Adrenal gland (tissue), 12 donors: Measurements from ENCODE around the gene LIMA1. TPM values are rescaled to one million over a fixed set of nuclear protein-coding genes. Genes with fewer than 3 reads are reported as not detected.

Experiments used
- DNase-seq, 7 donors: peaks; one replicate each; pipeline ENCODE4 v3.0.0-alpha.2; 2019 to 2020
- H3K27ac ChIP-seq, 5 donors: fragments of 200-600 bp; sonication (generic) in 4 of 5; 1 replicate in 3 of 5; 2 replicates in 2 of 5; pipeline versions ENCODE4 v1.5.1 to v1.8.0; 2016 to 2020; ENCODE audit warnings: mild to moderate bottlenecking in 1 of 5
- H3K27me3 ChIP-seq: fragments of 200-600 bp; 2 replicates; pipeline ENCODE4 v1.8.0; 2021
- H3K36me3 ChIP-seq, 2 donors: fragments of 200-600 bp; replicated peaks in 1 of 2; 1 replicate in 1 of 2; 2 replicates in 1 of 2; pipeline versions ENCODE4 v1.5.1 to v1.8.0; 2018 to 2022
- H3K4me1 ChIP-seq, 2 donors: fragments of 200-600 bp; replicated peaks in 1 of 2; 1 replicate in 1 of 2; 2 replicates in 1 of 2; pipeline versions ENCODE4 v1.5.1 to v1.8.0; 2018 to 2021
- H3K4me3 ChIP-seq, 4 donors: fragments of 200-600 bp; sonication (generic) in 3 of 4; one replicate each; pipeline ENCODE4 v1.5.1; 2016 to 2018
- H3K9me3 ChIP-seq, 3 donors: fragments of 200-600 bp; sonication (generic) in 1 of 3; replicated peaks in 1 of 3; 1 replicate in 2 of 3; 2 replicates in 1 of 3; pipeline versions ENCODE4 v1.5.1 to v1.8.0; 2016 to 2021
- POLR2A ChIP-seq, 2 donors: fragments of 450-650 bp; IDR thresholded peaks; one replicate each; pipeline ENCODE4 v1.6.1; 2017; ENCODE audit warnings: antibody characterized with exemption in 2 of 2, mild to moderate bottlenecking in 2 of 2, moderate library complexity in 1 of 2
- WGBS, 4 donors: extraction: QIAGEN DNeasy Blood & Tissue Kit in 2 of 4; methylation state at CpG; one replicate each; pipeline versions ENCODE4 v1.1.5 to v1.1.7; 2013 to 2017; 5-methylcytosine and 5-hydroxymethylcytosine counted together
- intact Hi-C, 2 donors: fragments of 100-400 bp; cut with DNase I; formaldehyde crosslinking; loops; one replicate each; pipeline versions ENCODE4 v1.14.1 to v1.15.0; 2022 to 2023
- polyA plus RNA-seq, 3 donors: library from polyadenylated mRNA; stranded (reverse); fragments of 200-250 nt in 2 of 3; fragments of 350-450 nt in 1 of 3; fragmentation: Illumina TruSeq in 1 of 3; extraction: RNeasy Lipid Tissue Mini Kit (QIAGEN cat#74804) in 1 of 3; gene quantifications; one replicate each; pipeline ENCODE4 v1.2.3, GENCODE V29; 2013 to 2014
- total RNA-seq, 9 donors: library from RNA; depleted of rRNA in 4 of 9; stranded (reverse); fragments of >200 nt in 4 of 9; fragments of 120-200 nt in 1 of 9; fragmentation: NEBNext Ultra II Directional in 1 of 9; extraction: Animal tissue kit (Norgen Biotek cat#: 25700) in 1 of 9; gene quantifications; one replicate each; pipeline versions ENCODE4 v1.1.0 to v1.2.4, GENCODE V29; 2013 to 2023
- TF ChIP-seq, protein P1 (sequence below), 6 experiments: fragments of 450-650 bp in 4 of 6; fragments of 200-600 bp in 2 of 6; sonication (generic) in 1 of 6; IDR thresholded peaks; 1 replicate in 5 of 6; 2 replicates in 1 of 6; pipeline versions ENCODE4 v1.5.1 to v1.8.0; 2016 to 2021; ENCODE audit warnings: antibody characterized with exemption in 6 of 6, mild to moderate bottlenecking in 2 of 6, moderate library complexity in 1 of 6
- donor health status: healthy with polysubstance abuse.
- donor health status: Bipolar disorder and iron deficiency.
- donor health status: DM: yes; HTN: yes; CAD: no.
- donor health status: DM: no; HTN: no; CAD: no.
- donor health status: DM: no; HTN: no; CAD: no.
- donor health status: DM: yes; HTN: yes; CAD: no.

LIMA1 gene
- total and polyA plus RNA-seq, 12 donors: 44.3 to 134 (median 83.6) TPM

- peaks cover 0 to 21% of the 10 kb centered on the region in 2 donors for H3K36me3 ChIP-seq
- no peaks in the 10 kb centered on the region for H3K27me3 ChIP-seq
- 71 to 80% (median 75%) methylated on average over 4 of the region's 4 CpGs for WGBS, 4 donors
- no peaks in the 10 kb centered on the region for H3K9me3 ChIP-seq
- no peak for DNase-seq
- peak overlapping the region in 2 of 5 donors; percentile 2 to 30 for H3K27ac ChIP-seq
- peaks cover 0 to 9% of the 10 kb centered on the region in 2 donors for H3K4me1 ChIP-seq
- intact Hi-C loops: loop anchor here in 1 of 2 donors (10.0 kb wide), 1 partner anchor 126 kb away; no protein-coding TSS in a partner anchor
- TF ChIP-seq POLR2A (IDR thresholded peaks at IDR 0.05): no peak
- TF ChIP-seq, protein P1, sequence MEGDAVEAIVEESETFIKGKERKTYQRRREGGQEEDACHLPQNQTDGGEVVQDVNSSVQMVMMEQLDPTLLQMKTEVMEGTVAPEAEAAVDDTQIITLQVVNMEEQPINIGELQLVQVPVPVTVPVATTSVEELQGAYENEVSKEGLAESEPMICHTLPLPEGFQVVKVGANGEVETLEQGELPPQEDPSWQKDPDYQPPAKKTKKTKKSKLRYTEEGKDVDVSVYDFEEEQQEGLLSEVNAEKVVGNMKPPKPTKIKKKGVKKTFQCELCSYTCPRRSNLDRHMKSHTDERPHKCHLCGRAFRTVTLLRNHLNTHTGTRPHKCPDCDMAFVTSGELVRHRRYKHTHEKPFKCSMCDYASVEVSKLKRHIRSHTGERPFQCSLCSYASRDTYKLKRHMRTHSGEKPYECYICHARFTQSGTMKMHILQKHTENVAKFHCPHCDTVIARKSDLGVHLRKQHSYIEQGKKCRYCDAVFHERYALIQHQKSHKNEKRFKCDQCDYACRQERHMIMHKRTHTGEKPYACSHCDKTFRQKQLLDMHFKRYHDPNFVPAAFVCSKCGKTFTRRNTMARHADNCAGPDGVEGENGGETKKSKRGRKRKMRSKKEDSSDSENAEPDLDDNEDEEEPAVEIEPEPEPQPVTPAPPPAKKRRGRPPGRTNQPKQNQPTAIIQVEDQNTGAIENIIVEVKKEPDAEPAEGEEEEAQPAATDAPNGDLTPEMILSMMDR (IDR thresholded peaks at IDR 0.05): no peak
- no peak overlapping the region for H3K4me3 ChIP-seq
Observed at GRCh38 chr12:50188241-50188781, 95.0 kb downstream of the LIMA1 start.

GRCh38 chr12:50187084-50187900 lies 96.0 kb downstream of the LIMA1 start:
- peaks cover 0 to 9% of the 10 kb centered on the region in 2 donors for H3K4me1 ChIP-seq
- WGBS, 4 donors: 72 to 82% (median 77%) methylated on average over 5 to 7 of the region's 7 CpGs
- H3K27me3 ChIP-seq: no peaks in the 10 kb centered on the region
- no peak for DNase-seq
- peaks cover 0 to 17% of the 10 kb centered on the region in 2 donors for H3K36me3 ChIP-seq
- no peaks in the 10 kb centered on the region for H3K9me3 ChIP-seq
- peak overlapping the region in 1 of 5 donors; percentile 66 for H3K27ac ChIP-seq
- no peak overlapping the region for H3K4me3 ChIP-seq
- TF ChIP-seq, protein P1 (IDR thresholded peaks at IDR 0.05): no peak
- TF ChIP-seq POLR2A (IDR thresholded peaks at IDR 0.05): no peak
- intact Hi-C loops: loop anchor here in 1 of 2 donors (10.0 kb wide), 1 partner anchor 128 kb away; no protein-coding TSS in a partner anchor

DNA sequence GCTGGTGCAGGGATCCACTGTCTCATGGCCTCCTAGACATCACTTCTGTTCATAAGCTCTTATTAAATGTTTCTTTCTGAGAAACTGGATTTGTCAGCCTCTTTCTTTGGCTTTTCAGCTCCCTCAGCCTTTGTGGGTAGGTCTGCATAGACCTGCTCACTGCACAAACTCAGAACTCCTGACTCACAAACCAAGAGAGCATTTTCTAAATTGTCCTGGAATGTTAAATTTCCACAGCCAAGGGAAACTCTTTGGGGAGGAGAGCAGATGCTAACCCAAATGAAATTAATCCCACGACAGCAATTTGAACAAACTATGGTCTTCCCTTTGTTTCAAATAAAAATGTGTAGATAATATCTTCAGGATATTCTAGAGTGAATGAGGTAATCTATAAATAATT lies 96.6 kb downstream of the LIMA1 start:
- 80 to 88% (median 84%) methylated on average over 1 of the region's 1 CpG for WGBS, 4 donors

More for the DNA sequence above, 96.6 kb downstream of the LIMA1 start:
- H3K27ac ChIP-seq: no peak overlapping the region
- peaks cover 0 to 13% of the 10 kb centered on the region in 2 donors for H3K36me3 ChIP-seq
- peaks cover 0 to 9% of the 10 kb centered on the region in 2 donors for H3K4me1 ChIP-seq
- no peak for DNase-seq
- no peak for TF ChIP-seq POLR2A (IDR thresholded peaks at IDR 0.05)
- TF ChIP-seq, protein P1 (IDR thresholded peaks at IDR 0.05): no peak
- intact Hi-C loops: loop anchor here in 1 of 2 donors (10.0 kb wide), 1 partner anchor 128 kb away; no protein-coding TSS in a partner anchor
- H3K4me3 ChIP-seq: no peak overlapping the region
- H3K9me3 ChIP-seq: no peaks in the 10 kb centered on the region
- H3K27me3 ChIP-seq: no peaks in the 10 kb centered on the region
